Motor neuron (in vitro differentiated cells): ENCODE results near the gene OARD1. TPM values are rescaled to one million over a fixed set of nuclear protein-coding genes. Genes with fewer than 3 reads are reported as not detected.

Experiments
- ATAC-seq, 8 experiments: fragments of 200-7000 bp; cut with Tn5 transposase; replicated peaks in 6 of 8; 2 replicates each; pipeline ENCODE4 v1.8.0; 2021; ENCODE audit warnings: mild to moderate bottlenecking in 8 of 8, moderate library complexity in 8 of 8
- H3K27ac ChIP-seq, 2 donors: fragments of 250-450 bp; sonication (Bioruptor Pico); 2 replicates each; pipeline ENCODE4 v1.9.0; 2021; ENCODE audit warnings: antibody characterized with exemption in 2 of 2, mild to moderate bottlenecking in 2 of 2, moderate library complexity in 1 of 2
- H3K4me1 ChIP-seq, 2 donors: fragments of 250-450 bp; sonication (Bioruptor Pico); replicated peaks in 1 of 2; 2 replicates each; pipeline ENCODE4 v1.6.1; 2021; ENCODE audit warnings: antibody characterized with exemption in 2 of 2, mild to moderate bottlenecking in 2 of 2, moderate library complexity in 1 of 2
- H3K4me3 ChIP-seq, 5 donors: fragments of 250-450 bp; sonication (Bioruptor Pico); 2 replicates each; pipeline ENCODE4 v1.9.0; 2021; ENCODE audit warnings: antibody characterized with exemption in 5 of 5, mild to moderate bottlenecking in 5 of 5, moderate library complexity in 4 of 5
- WGBS, 10 experiments: fragments of 450-650 bp; shearing (Covaris generic); methylation state at CpG; one replicate each; pipeline ENCODE4 v1.0.0; 2022; 5-methylcytosine and 5-hydroxymethylcytosine counted together
- in situ Hi-C, 9 experiments: fragments of 400-800 bp; cut with MboI; loops; one replicate each; pipeline ENCODE4 v1.15.0; 2021; ENCODE audit warnings: low sequenced_read_pairs in 9 of 9, low pct_unique_long_range_greater_than_20kb in 2 of 9; ENCODE audit not compliant: unreplicated experiment in 9 of 9
- total RNA-seq, 8 experiments: library from RNA; unstranded; fragments of 300-600 nt; gene quantifications; 2 replicates each; pipeline versions ENCODE4 v1.2.3 to v1.2.4, GENCODE V29; 2022

Gene OARD1
- total RNA-seq, 8 experiments from 2014 or later, result 23.7 to 41.2 (median 33.8) TPM

DNA sequence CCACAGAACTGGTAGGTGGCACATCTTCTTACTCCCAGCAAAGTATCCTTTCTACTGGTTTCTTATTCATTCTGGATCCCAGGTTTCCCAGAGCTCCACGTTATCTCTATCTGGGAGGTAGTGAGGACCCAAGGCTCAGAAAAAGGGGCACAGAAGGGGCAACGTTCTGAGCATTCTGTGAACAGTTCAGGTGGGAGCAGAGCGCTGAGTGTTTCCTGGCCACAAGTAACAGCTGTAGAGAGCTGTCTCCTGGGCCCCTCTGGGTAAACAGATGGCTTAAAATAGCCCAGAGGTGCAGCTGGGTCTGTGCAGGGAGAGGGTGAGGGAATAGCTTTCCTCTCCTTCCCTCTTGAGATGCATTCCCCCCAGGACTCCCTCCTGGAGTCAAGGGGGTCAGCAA, 17.0 kb downstream of the OARD1 start:
- Histone ChIP-seq H3K4me1 (no peaks in the 10 kb centered on the region), H3K27ac (no peak overlapping the region), H3K4me3 (no peak overlapping the region)
- in situ Hi-C loops, result loop anchor here in 3 of 9 experiments (25.0 kb wide), 1 partner anchor 1693 kb away; no protein-coding TSS in a partner anchor
- peak in 4 of 8 experiments; percentile 26 to 87 (median 44) for ATAC-seq
- 29 to 100% (median 82%) methylated on average over 1 of the region's 3 CpGs; no CpG with 5 or more reads in 4 of the 10 experiments for WGBS, 10 experiments

DNA sequence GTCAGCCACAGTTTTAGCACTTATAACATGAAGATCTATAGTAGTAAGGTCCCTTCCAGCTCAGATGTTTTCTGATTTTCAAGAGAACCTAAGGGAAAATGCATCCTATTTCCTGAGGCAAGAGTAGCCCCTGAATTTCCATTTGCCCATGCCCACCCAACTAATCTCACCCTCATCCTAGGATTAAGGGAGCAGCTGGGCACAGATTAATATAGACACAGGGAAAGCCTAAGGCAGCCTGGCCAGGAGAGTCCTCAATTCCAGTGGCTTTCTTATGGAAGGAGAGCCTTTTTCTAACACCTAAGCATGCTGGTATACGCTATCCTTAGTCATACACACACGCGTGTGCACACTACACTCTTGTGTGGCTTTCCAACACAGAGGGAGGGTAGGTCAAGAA, 17.6 kb downstream of the OARD1 start:
- no peak for ATAC-seq
- no peak overlapping the region for H3K4me3 ChIP-seq
- in situ Hi-C loops, result loop anchor here in 3 of 9 experiments (25.0 kb wide), 1 partner anchor 1692 kb away; no protein-coding TSS in a partner anchor
- H3K4me1 ChIP-seq, result no peaks in the 10 kb centered on the region
- WGBS, 10 experiments, result 79 to 100% (median 96%) methylated on average over 1 to 3 of the region's 3 CpGs; no CpG with 5 or more reads in 4 of the 10 experiments
- H3K27ac ChIP-seq, result no peak overlapping the region

DNA sequence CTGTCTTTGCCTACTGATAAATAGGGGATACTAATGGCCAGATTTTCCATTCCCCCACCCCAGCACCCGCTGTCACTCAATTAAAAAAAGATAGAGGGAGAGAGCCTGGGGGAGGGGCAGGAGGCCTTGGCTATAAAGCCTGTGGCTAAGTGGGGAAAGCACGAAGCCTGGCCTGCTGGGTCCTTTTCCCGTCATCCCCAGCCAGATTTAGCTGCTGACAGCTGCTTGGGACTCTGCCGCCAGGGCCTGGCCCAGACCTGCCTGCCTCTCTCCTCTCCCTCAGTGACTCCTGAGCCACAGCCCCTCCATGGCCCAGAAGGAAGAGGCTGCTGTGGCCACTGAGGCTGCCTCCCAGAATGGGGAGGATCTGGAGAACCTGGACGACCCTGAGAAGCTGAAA, 19.1 kb downstream of the OARD1 start, which contains the start of gene APOBEC2:
APOBEC2 (plus strand) TSS at position 162 of the 400 bp plus-strand sequence; CDS start at position 308, 146 bp downstream.
- H3K27ac ChIP-seq, result no peak within 1 kb of the TSS
- H3K4me3 ChIP-seq, result no peak within 1 kb of the TSS
- in situ Hi-C loops, result loop anchor here in 3 of 9 experiments (25.0 kb wide), 1 partner anchor 1691 kb away; no protein-coding TSS in a partner anchor
- 40 to 88% (median 60%) methylated on average over 1 to 4 of the region's 5 CpGs; no CpG with 5 or more reads in 5 of the 10 experiments for WGBS, 10 experiments
- ATAC-seq, result peak in 2 of 8 experiments; percentile 53 to 57
- no peaks in the 10 kb centered on the region for H3K4me1 ChIP-seq

GRCh38 chr6:41051873-41052272, 20.3 kb downstream of the OARD1 start:
- 74 to 100% (median 87%) methylated on average over 1 to 5 of the region's 5 CpGs for WGBS, 10 experiments
- in situ Hi-C loops, result loop anchor here in 3 of 9 experiments (25.0 kb wide), 1 partner anchor 1690 kb away; no protein-coding TSS in a partner anchor
- H3K4me1 ChIP-seq, result no peaks in the 10 kb centered on the region
- ATAC-seq, result no peak
- no peak overlapping the region for H3K27ac ChIP-seq
- H3K4me3 ChIP-seq, result no peak overlapping the region

- H3K4me1 ChIP-seq, result no peaks in the 10 kb centered on the region
- ATAC-seq, result no peak
- in situ Hi-C loops, result loop anchor here in 3 of 9 experiments (25.0 kb wide), 1 partner anchor 1688 kb away; no protein-coding TSS in a partner anchor
- no peak overlapping the region for H3K4me3 ChIP-seq
- WGBS, 10 experiments, result 33 to 90% (median 71%) methylated on average over 1 to 3 of the region's 3 CpGs; no CpG with 5 or more reads in 2 of the 10 experiments
- H3K27ac ChIP-seq, result no peak overlapping the region
Observed at GRCh38 chr6:41050536-41050935, 21.6 kb downstream of the OARD1 start.

DNA sequence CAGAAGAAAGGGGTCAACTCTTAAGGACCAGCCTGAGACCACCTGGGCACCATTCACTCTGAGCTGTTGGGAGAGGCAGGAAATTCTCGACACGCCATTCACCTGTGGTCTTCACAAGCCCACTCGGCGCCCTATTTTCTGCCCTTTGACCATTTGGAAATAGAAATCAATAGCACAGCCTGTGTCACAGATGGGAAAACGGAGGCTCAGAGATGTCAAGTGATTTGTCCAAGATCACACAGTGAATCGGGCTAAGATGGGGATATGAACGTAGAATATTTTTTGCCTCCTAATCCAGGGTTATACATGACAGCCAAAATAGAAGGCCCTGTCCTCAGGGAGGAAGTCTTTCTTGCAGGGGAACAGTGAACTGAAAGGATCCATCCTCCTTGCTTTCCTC, 22.2 kb downstream of the OARD1 start:
- no peak overlapping the region for H3K4me3 ChIP-seq
- H3K27ac ChIP-seq, result no peak overlapping the region
- no peaks in the 10 kb centered on the region for H3K4me1 ChIP-seq
- ATAC-seq, result no peak
- WGBS, 10 experiments, result 20 to 93% (median 80%) methylated on average over 1 to 7 of the region's 7 CpGs; no CpG with 5 or more reads in 3 of the 10 experiments
- in situ Hi-C loops, result loop anchor here in 4 of 9 experiments (25.0 kb wide), 2 partner anchors 1063 to 1688 kb away; no protein-coding TSS in a partner anchor

- Histone ChIP-seq H3K27ac (no peak overlapping the region), H3K4me3 (no peak overlapping the region), H3K4me1 (no peaks in the 10 kb centered on the region)
- WGBS, 10 experiments, result 80 to 100% (median 100%) methylated on average over 1 of the region's 1 CpG; no CpG with 5 or more reads in 7 of the 10 experiments
- ATAC-seq, result peak in 1 of 8 experiments; percentile 54
- in situ Hi-C loops, result loop anchor here in 2 of 9 experiments (25.0 kb wide), 2 partner anchors 1062 to 1687 kb away; no protein-coding TSS in a partner anchor
Observed at GRCh38 chr6:41049521-41049920, 22.6 kb downstream of the OARD1 start.

GRCh38 chr6:41047745-41048732, 24.1 kb downstream of the OARD1 start:
- peak in 2 of 8 experiments; percentile 45 to 91 for ATAC-seq
- in situ Hi-C loops, result loop anchor here in 2 of 9 experiments (25.0 kb wide), 2 partner anchors 1061 to 1686 kb away; no protein-coding TSS in a partner anchor
- Histone ChIP-seq H3K4me3 (no peak overlapping the region), H3K4me1 (no peaks in the 10 kb centered on the region), H3K27ac (no peak overlapping the region)
- 0 to 100% (median 80%) methylated on average over 2 to 7 of the region's 9 CpGs; no CpG with 5 or more reads in 2 of the 10 experiments for WGBS, 10 experiments

- in situ Hi-C loops, result loop anchor here in 2 of 9 experiments (25.0 kb wide), 2 partner anchors 1060 to 1685 kb away; no protein-coding TSS in a partner anchor
- no peak for ATAC-seq
- Histone ChIP-seq H3K4me1 (no peaks in the 10 kb centered on the region), H3K27ac (no peak overlapping the region), H3K4me3 (no peak overlapping the region)
- 60 to 100% (median 100%) methylated on average over 1 of the region's 2 CpGs; no CpG with 5 or more reads in 6 of the 10 experiments for whole genome bisulfite sequencing, 10 experiments
Observed at GRCh38 chr6:41047306-41047705, 24.9 kb downstream of the OARD1 start.

- in situ Hi-C loops, result loop anchor here in 2 of 9 experiments (25.0 kb wide), 2 partner anchors 1059 to 1684 kb away; no protein-coding TSS in a partner anchor
- no peak overlapping the region for H3K4me3 ChIP-seq
- H3K4me1 ChIP-seq, result no peaks in the 10 kb centered on the region
- no peak overlapping the region for H3K27ac ChIP-seq
- WGBS, 10 experiments, result 83 to 100% (median 93%) methylated on average over 1 of the region's 1 CpG; no CpG with 5 or more reads in 6 of the 10 experiments
- no peak for ATAC-seq
Observed at GRCh38 chr6:41046084-41046483, 26.1 kb downstream of the OARD1 start.

GRCh38 chr6:41045664-41046063, 26.5 kb downstream of the OARD1 start:
- WGBS, 10 experiments, result 10 to 100% (median 62%) methylated on average over 1 to 5 of the region's 5 CpGs; no CpG with 5 or more reads in 3 of the 10 experiments
- Histone ChIP-seq H3K4me3 (no peak overlapping the region), H3K4me1 (no peaks in the 10 kb centered on the region), H3K27ac (no peak overlapping the region)
- in situ Hi-C loops, result loop anchor here in 2 of 9 experiments (25.0 kb wide), 2 partner anchors 1058 to 1683 kb away; no protein-coding TSS in a partner anchor
- no peak for ATAC-seq

- in situ Hi-C loops, result loop anchor here in 2 of 9 experiments (25.0 kb wide), 2 partner anchors 1056 to 1681 kb away; no protein-coding TSS in a partner anchor
- H3K4me1 ChIP-seq, result no peaks in the 10 kb centered on the region
- no peak for ATAC-seq
- no peak overlapping the region for H3K27ac ChIP-seq
- H3K4me3 ChIP-seq, result no peak overlapping the region
- 60 to 100% (median 86%) methylated on average over 1 to 3 of the region's 3 CpGs; no CpG with 5 or more reads in 5 of the 10 experiments for WGBS, 10 experiments
Observed at GRCh38 chr6:41043151-41043550, 29.0 kb downstream of the OARD1 start.
